GM21381 (cell line): ENCODE measurements around the gene PCDHB7.
"Not testable (repeated sequence)": the region's sequence is repeated elsewhere in the genome, so short reads cannot be mapped to it uniquely, and the experiment has no call there.

Experiments used
- ATAC-seq: cut with Tn5 transposase; IDR thresholded peaks from one replicate; pipeline ENCODE4 v1.9.1; 2021; ENCODE audit warnings: mild to moderate bottlenecking, moderate library complexity; ENCODE audit not compliant: unreplicated experiment

Gene PCDHB7

GRCh38 chr5:141172381-141173204 lies at the start of gene PCDHB7:
PCDHB7 (plus strand) TSS chr5:141172644; CDS start chr5:141172836, 192 bp downstream.
- ATAC-seq: no peak

GRCh38 chr5:141123396-141124135 lies 48.9 kb upstream of the PCDHB7 start:
- ATAC-seq: not testable (repeated sequence)

- no peak for ATAC-seq
Measured at GRCh38 chr5:141127305-141127704, 45.1 kb upstream of the PCDHB7 start.

- ATAC-seq: no peak
Measured at GRCh38 chr5:141135030-141135717, 37.3 kb upstream of the PCDHB7 start, which contains the start of gene PCDHB5. PCDHB5 (plus strand) TSS chr5:141135206; CDS start chr5:141135435, 229 bp downstream.

- ATAC-seq: no peak
Measured at GRCh38 chr5:141135718-141136266, 36.7 kb upstream of the PCDHB7 start.

- not testable (repeated sequence) for ATAC-seq
Measured at GRCh38 chr5:141137346-141137745, 35.1 kb upstream of the PCDHB7 start.

GRCh38 chr5:141149812-141150211 lies 22.6 kb upstream of the PCDHB7 start, which contains the start of gene PCDHB6:
PCDHB6 (plus strand) TSS chr5:141150057; CDS start chr5:141150258, 201 bp downstream.
- no peak for ATAC-seq

- no peak for ATAC-seq
Measured at GRCh38 chr5:141150224-141150992, 22.0 kb upstream of the PCDHB7 start.

- ATAC-seq: no peak
Measured at GRCh38 chr5:141150993-141151325, 21.5 kb upstream of the PCDHB7 start.

- not testable (repeated sequence) for ATAC-seq
Measured at GRCh38 chr5:141151632-141152031, 20.8 kb upstream of the PCDHB7 start.

- ATAC-seq: not testable (repeated sequence)
Measured at GRCh38 chr5:141152096-141152495, 20.3 kb upstream of the PCDHB7 start.

GRCh38 chr5:141155540-141156374 lies 16.7 kb upstream of the PCDHB7 start:
- ATAC-seq: no peak

GRCh38 chr5:141157356-141157755 lies 15.1 kb upstream of the PCDHB7 start:
- not testable (repeated sequence) for ATAC-seq

- ATAC-seq: not testable (repeated sequence)
Measured at GRCh38 chr5:141157901-141158300, 14.5 kb upstream of the PCDHB7 start.

- not testable (repeated sequence) for ATAC-seq
Measured at GRCh38 chr5:141174291-141175104, 2.1 kb downstream of the PCDHB7 start.

GRCh38 chr5:141175933-141176332 lies 3.5 kb downstream of the PCDHB7 start:
- no peak for ATAC-seq

- not testable (repeated sequence) for ATAC-seq
Measured at GRCh38 chr5:141177577-141178191, 5.2 kb downstream of the PCDHB7 start, which contains the start of gene PCDHB8. PCDHB8 (plus strand) TSS chr5:141177790; CDS start chr5:141178035, 245 bp downstream.

- not testable (repeated sequence) for ATAC-seq
Measured at GRCh38 chr5:141179371-141179770, 6.9 kb downstream of the PCDHB7 start.
